ENCODE measurements around the gene WDR64.

DNA sequence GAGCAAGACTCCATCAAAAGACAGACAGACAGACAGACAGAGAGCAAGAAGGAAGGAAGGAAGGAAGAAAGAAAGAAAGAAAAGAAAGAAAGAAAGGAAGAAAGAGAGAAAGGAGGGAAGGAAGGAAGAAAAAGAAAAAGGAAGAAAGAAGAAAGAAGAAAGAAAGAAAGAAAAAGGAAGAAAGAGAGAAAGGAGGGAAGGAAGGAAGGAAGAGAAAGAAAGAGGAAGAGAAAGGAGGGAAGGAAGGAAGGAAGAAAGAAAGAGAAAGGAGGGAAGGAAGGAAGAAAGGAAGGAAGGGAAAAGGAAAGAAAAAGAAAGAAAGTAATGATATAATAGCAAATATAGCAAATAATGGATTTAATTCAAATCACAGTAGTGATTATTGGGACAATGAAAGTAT is 44.6 kb upstream of the WDR64 start:
- TF ChIP-seq, protein P1, sequence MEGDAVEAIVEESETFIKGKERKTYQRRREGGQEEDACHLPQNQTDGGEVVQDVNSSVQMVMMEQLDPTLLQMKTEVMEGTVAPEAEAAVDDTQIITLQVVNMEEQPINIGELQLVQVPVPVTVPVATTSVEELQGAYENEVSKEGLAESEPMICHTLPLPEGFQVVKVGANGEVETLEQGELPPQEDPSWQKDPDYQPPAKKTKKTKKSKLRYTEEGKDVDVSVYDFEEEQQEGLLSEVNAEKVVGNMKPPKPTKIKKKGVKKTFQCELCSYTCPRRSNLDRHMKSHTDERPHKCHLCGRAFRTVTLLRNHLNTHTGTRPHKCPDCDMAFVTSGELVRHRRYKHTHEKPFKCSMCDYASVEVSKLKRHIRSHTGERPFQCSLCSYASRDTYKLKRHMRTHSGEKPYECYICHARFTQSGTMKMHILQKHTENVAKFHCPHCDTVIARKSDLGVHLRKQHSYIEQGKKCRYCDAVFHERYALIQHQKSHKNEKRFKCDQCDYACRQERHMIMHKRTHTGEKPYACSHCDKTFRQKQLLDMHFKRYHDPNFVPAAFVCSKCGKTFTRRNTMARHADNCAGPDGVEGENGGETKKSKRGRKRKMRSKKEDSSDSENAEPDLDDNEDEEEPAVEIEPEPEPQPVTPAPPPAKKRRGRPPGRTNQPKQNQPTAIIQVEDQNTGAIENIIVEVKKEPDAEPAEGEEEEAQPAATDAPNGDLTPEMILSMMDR (IDR thresholded peaks at IDR 0.05; ENCODE audit: low read depth, low read length) = no peak
- TF ChIP-seq POLR2A (IDR thresholded peaks at IDR 0.05; ENCODE audit: extremely low read depth, insufficient read length) = no peak

All from NB4 (cell line).